ENCODE data around the gene GRK7. TPM values are rescaled to one million over a fixed set of nuclear protein-coding genes. Genes with fewer than 3 reads are reported as not detected.

The GRK7 gene
- total RNA-seq, 1 experiment from 2014 or later = not detected

- DNase-seq (ENCODE audit: low spot score) = no peak
- intact Hi-C loops (cut with micrococcal nuclease; ENCODE audit: unreplicated experiment) = no loop called here
- Histone ChIP-seq H3K36me3 (ENCODE audit: insufficient read depth, low read length, poor library complexity, severe bottlenecking) (no peaks in the 10 kb centered on the region), H3K27me3 (replicated peaks; ENCODE audit: insufficient read depth, low read depth, low read length, poor library complexity) (no peaks in the 10 kb centered on the region), H3K27ac (ENCODE audit: low read depth, low read length, poor library complexity, severe bottlenecking) (no peak overlapping the region), H3K4me3 (ENCODE audit: low read depth, low read length, poor library complexity, severe bottlenecking) (no peak overlapping the region), H3K9me3 (ENCODE audit: low read depth, low read length, poor library complexity, severe bottlenecking) (no peaks in the 10 kb centered on the region), H3K4me1 (ENCODE audit: insufficient read depth, low read length, poor library complexity, severe bottlenecking) (no peaks in the 10 kb centered on the region)
- TF ChIP-seq EZH2 (IDR thresholded peaks at IDR 0.05; ENCODE audit: borderline replicate concordance, low read depth, low read length, poor library complexity, severe bottlenecking) = no peak
- no peak for TF ChIP-seq CTCF (conservative IDR thresholded peaks at IDR 0.05; ENCODE audit: low read depth, low read length)
- no TSS peak for BruUV-seq (replicated peaks)
- CTCF ChIA-PET = no interaction called here
- POLR2A ChIA-PET (ENCODE audit: low non-redundant PET) = no interaction called here
Measured at GRCh38 chr3:141804447-141804777, 41.2 kb downstream of the GRK7 start.

GRCh38 chr3:141804778-141805639 lies 41.8 kb downstream of the GRK7 start:
- TF ChIP-seq EZH2 (IDR thresholded peaks at IDR 0.05; ENCODE audit: borderline replicate concordance, low read depth, low read length, poor library complexity, severe bottlenecking) = no peak
- no peak for TF ChIP-seq CTCF (conservative IDR thresholded peaks at IDR 0.05; ENCODE audit: low read depth, low read length)
- intact Hi-C loops (cut with micrococcal nuclease; ENCODE audit: unreplicated experiment) = no loop called here
- no peak overlapping the region for H3K27ac ChIP-seq (ENCODE audit: low read depth, low read length, poor library complexity, severe bottlenecking)
- no peaks in the 10 kb centered on the region for H3K4me1 ChIP-seq (ENCODE audit: insufficient read depth, low read length, poor library complexity, severe bottlenecking)
- POLR2A ChIA-PET (ENCODE audit: low non-redundant PET) = no interaction called here
- DNase-seq (ENCODE audit: low spot score) = no peak
- BruUV-seq (replicated peaks) = no TSS peak
- no peaks in the 10 kb centered on the region for H3K27me3 ChIP-seq (replicated peaks; ENCODE audit: insufficient read depth, low read depth, low read length, poor library complexity)
- H3K36me3 ChIP-seq (ENCODE audit: insufficient read depth, low read length, poor library complexity, severe bottlenecking) = no peaks in the 10 kb centered on the region
- no peaks in the 10 kb centered on the region for H3K9me3 ChIP-seq (ENCODE audit: low read depth, low read length, poor library complexity, severe bottlenecking)
- CTCF ChIA-PET = no interaction called here
- no peak overlapping the region for H3K4me3 ChIP-seq (ENCODE audit: low read depth, low read length, poor library complexity, severe bottlenecking)

- BruUV-seq (replicated peaks) = no TSS peak
- POLR2A ChIA-PET (ENCODE audit: low non-redundant PET) = no interaction called here
- CTCF ChIA-PET = no interaction called here
- no peak for TF ChIP-seq EZH2 (IDR thresholded peaks at IDR 0.05; ENCODE audit: borderline replicate concordance, low read depth, low read length, poor library complexity, severe bottlenecking)
- no peak for TF ChIP-seq CTCF (conservative IDR thresholded peaks at IDR 0.05; ENCODE audit: low read depth, low read length)
- no peaks in the 10 kb centered on the region for H3K9me3 ChIP-seq (ENCODE audit: low read depth, low read length, poor library complexity, severe bottlenecking)
- H3K27ac ChIP-seq (ENCODE audit: low read depth, low read length, poor library complexity, severe bottlenecking) = no peak overlapping the region
- intact Hi-C loops (cut with micrococcal nuclease; ENCODE audit: unreplicated experiment) = no loop called here
- H3K36me3 ChIP-seq (ENCODE audit: insufficient read depth, low read length, poor library complexity, severe bottlenecking) = no peaks in the 10 kb centered on the region
- H3K4me3 ChIP-seq (ENCODE audit: low read depth, low read length, poor library complexity, severe bottlenecking) = no peak overlapping the region
- H3K27me3 ChIP-seq (replicated peaks; ENCODE audit: insufficient read depth, low read depth, low read length, poor library complexity) = no peaks in the 10 kb centered on the region
- DNase-seq (ENCODE audit: low spot score) = no peak
- peaks cover 13% of the 10 kb centered on the region for H3K4me1 ChIP-seq (ENCODE audit: insufficient read depth, low read length, poor library complexity, severe bottlenecking)
Measured at GRCh38 chr3:141807277-141808033, 44.2 kb downstream of the GRK7 start.
